ENCODE results near the gene CLCNKA. TPM values are rescaled to one million over a fixed set of nuclear protein-coding genes. Genes with fewer than 3 reads are reported as not detected.

The CLCNKA gene
- total RNA-seq, 1 experiment from 2014 or later = 0.10 TPM

- RAD21 ChIA-PET (ENCODE audit: low non-redundant PET in 1 of 2, low total read pairs in 2 of 2, uncharacterized antibody in 2 of 2, unreplicated experiment in 2 of 2) = no interaction called here
- intact Hi-C loops (cut with micrococcal nuclease) = loop anchor here (5.0 kb wide), 1 partner anchor 399 kb away; no protein-coding TSS in a partner anchor
- no peaks in the 10 kb centered on the region for H3K9me3 ChIP-seq (ENCODE audit: control insufficient read depth in 1 of 2, insufficient read depth in 1 of 2, low read depth in 1 of 2, low read length in 2 of 2)
- H3K9me2 ChIP-seq (ENCODE audit: insufficient read depth) = no peaks in the 10 kb centered on the region
- no peaks in the 10 kb centered on the region for H3K79me2 ChIP-seq (ENCODE audit: insufficient read depth, low read length)
- BruUV-seq (replicated peaks) = no TSS peak
- H3K9ac ChIP-seq (ENCODE audit: low read length) = no peak overlapping the region
- H3K36me3 ChIP-seq (ENCODE audit: control insufficient read depth in 1 of 2, insufficient read depth in 2 of 2, low read length in 2 of 2) = no peaks in the 10 kb centered on the region
- H2AFZ ChIP-seq (ENCODE audit: low read depth, low read length, poor library complexity, severe bottlenecking) = no peak overlapping the region
- peaks cover 0 to 2% of the 10 kb centered on the region in 2 experiments; a peak in 2 of 4 replicates for H3K4me1 ChIP-seq (ENCODE audit: control insufficient read depth in 1 of 2, insufficient read depth in 2 of 2, low read length in 2 of 2)
- H3K4me2 ChIP-seq (ENCODE audit: low read length) = no peak overlapping the region
- H3K4me3 ChIP-seq (replicated peaks in 1 of 2; ENCODE audit: low read depth in 1 of 2, low read length in 2 of 2) = no peak overlapping the region
- no peak for ATAC-seq
- DNase-seq (ENCODE audit: low read depth, low spot score) = no peak
- CTCF ChIA-PET = no interaction called here
- H3K27me3 ChIP-seq (ENCODE audit: insufficient read depth, low read length) = no peaks in the 10 kb centered on the region
- H3K27ac ChIP-seq (ENCODE audit: low read depth, low read length) = no peak overlapping the region
- H4K20me1 ChIP-seq (ENCODE audit: insufficient read depth) = no peaks in the 10 kb centered on the region
- POLR2A ChIA-PET = no interaction called here
- TF ChIP-seq ATF3 (IDR thresholded peaks at IDR 0.05) (no peak), JUND (IDR thresholded peaks at IDR 0.05) (no peak)
Observed at GRCh38 chr1:15991427-15992186, 30.2 kb upstream of the CLCNKA start.

GRCh38 chr1:15992187-15992553, 29.7 kb upstream of the CLCNKA start:
- no peak overlapping the region for H3K9ac ChIP-seq (ENCODE audit: low read length)
- H3K4me1 ChIP-seq (ENCODE audit: control insufficient read depth in 1 of 2, insufficient read depth in 2 of 2, low read length in 2 of 2) = no peaks in the 10 kb centered on the region
- intact Hi-C loops (cut with micrococcal nuclease) = loop anchor here (5.0 kb wide), 1 partner anchor 400 kb away; no protein-coding TSS in a partner anchor
- H4K20me1 ChIP-seq (ENCODE audit: insufficient read depth) = no peaks in the 10 kb centered on the region
- H3K27me3 ChIP-seq (ENCODE audit: insufficient read depth, low read length) = no peaks in the 10 kb centered on the region
- no peak for DNase-seq (ENCODE audit: low read depth, low spot score)
- H3K9me3 ChIP-seq (ENCODE audit: control insufficient read depth in 1 of 2, insufficient read depth in 1 of 2, low read depth in 1 of 2, low read length in 2 of 2) = no peaks in the 10 kb centered on the region
- RAD21 ChIA-PET (ENCODE audit: low non-redundant PET in 1 of 2, low total read pairs in 2 of 2, uncharacterized antibody in 2 of 2, unreplicated experiment in 2 of 2) = no interaction called here
- H2AFZ ChIP-seq (ENCODE audit: low read depth, low read length, poor library complexity, severe bottlenecking) = no peak overlapping the region
- ATAC-seq = no peak
- H3K79me2 ChIP-seq (ENCODE audit: insufficient read depth, low read length) = no peaks in the 10 kb centered on the region
- H3K36me3 ChIP-seq (ENCODE audit: control insufficient read depth in 1 of 2, insufficient read depth in 2 of 2, low read length in 2 of 2) = no peaks in the 10 kb centered on the region
- no peaks in the 10 kb centered on the region for H3K9me2 ChIP-seq (ENCODE audit: insufficient read depth)
- no TSS peak for BruUV-seq (replicated peaks)
- H3K27ac ChIP-seq (ENCODE audit: low read depth, low read length) = no peak overlapping the region
- H3K4me2 ChIP-seq (ENCODE audit: low read length) = no peak overlapping the region
- H3K4me3 ChIP-seq (replicated peaks in 1 of 2; ENCODE audit: low read depth in 1 of 2, low read length in 2 of 2) = no peak overlapping the region
- CTCF ChIA-PET = no interaction called here
- POLR2A ChIA-PET = no interaction called here
- TF ChIP-seq ATF3 (IDR thresholded peaks at IDR 0.05) (no peak), RAD21 (IDR thresholded peaks at IDR 0.05; ENCODE audit: low read depth) (no peak), ELF1 (IDR thresholded peaks at IDR 0.05; ENCODE audit: borderline replicate concordance, low read depth) (no peak), JUND (IDR thresholded peaks at IDR 0.05) (no peak), ZBTB33 (IDR thresholded peaks at IDR 0.05; ENCODE audit: extremely low read depth, insufficient replicate concordance, low read length) (no peak), FOSL1 (IDR thresholded peaks at IDR 0.05; ENCODE audit: low read depth) (no peak), POLR2AphosphoS5 (IDR thresholded peaks at IDR 0.05; ENCODE audit: low read depth, low read length) (no peak), YY1 (IDR thresholded peaks at IDR 0.05; ENCODE audit: extremely low read depth, insufficient replicate concordance, low read depth, low read length) (no peak), EZH2 (IDR thresholded peaks at IDR 0.05) (no peak), EGR1 (IDR thresholded peaks at IDR 0.05; ENCODE audit: low read depth) (no peak), SIN3A (IDR thresholded peaks at IDR 0.05; ENCODE audit: low read depth) (no peak), TCF7L2 (IDR thresholded peaks at IDR 0.05; ENCODE audit: borderline replicate concordance, extremely low read depth, insufficient read depth, insufficient read length) (no peak), ZFX (IDR thresholded peaks at IDR 0.05) (no peak), CTCF (IDR thresholded peaks at IDR 0.05 in 2 of 3, conservative IDR thresholded peaks at IDR 0.05 in 1 of 3; ENCODE audit: borderline replicate concordance in 1 of 3, insufficient read depth in 1 of 3, low read depth in 2 of 3, low read length in 2 of 3) (no peak), MAX (IDR thresholded peaks at IDR 0.05) (no peak), CBX3 (IDR thresholded peaks at IDR 0.05; ENCODE audit: low read depth) (no peak)
